NT2/D1 (cell line): ENCODE measurements around the gene GAS7.
A peak's percentile ranks its signal among the peaks of the same experiment; 100 is the strongest.
"Not testable (repeated sequence)": the region's sequence is repeated elsewhere in the genome, so short reads cannot be mapped to it uniquely, and the experiment has no call there.

ENCODE experiments used
- DNase-seq: peaks from one replicate; pipeline ENCODE4 v3.0.0-alpha.2; 2011; ENCODE audit warnings: low read depth, low spot score
- H3K27me3 ChIP-seq: 2 replicates; pipeline ENCODE4 v1.6.0; 2011; ENCODE audit warnings: mild to moderate bottlenecking; ENCODE audit not compliant: insufficient read length, insufficient read depth
- H3K36me3 ChIP-seq: 2 replicates; pipeline ENCODE4 v1.6.1; 2011; ENCODE audit warnings: mild to moderate bottlenecking, low read length, mixed read lengths; ENCODE audit not compliant: insufficient read depth, insufficient read length
- H3K4me1 ChIP-seq: 2 replicates; pipeline ENCODE4 v1.5.1; 2011; ENCODE audit not compliant: insufficient read depth, insufficient read length
- H3K4me3 ChIP-seq: 2 replicates; pipeline ENCODE4 v1.5.1; 2011; ENCODE audit warnings: low read depth; ENCODE audit not compliant: insufficient read length
- H3K9ac ChIP-seq: 2 replicates; pipeline ENCODE4 v1.6.0; 2011; ENCODE audit warnings: low read depth; ENCODE audit not compliant: insufficient read length
- H3K9me3 ChIP-seq: 2 replicates; pipeline ENCODE4 v1.5.1; 2011; ENCODE audit warnings: mild to moderate bottlenecking, low read length; ENCODE audit not compliant: insufficient read depth
- SUZ12 ChIP-seq: IDR thresholded peaks from 2 replicates; pipeline ENCODE4 v1.6.1; 2011; ENCODE audit not compliant: insufficient read length, insufficient read depth; ENCODE audit errors: extremely low read depth
- YY1 ChIP-seq: IDR thresholded peaks from 2 replicates; pipeline ENCODE4 v1.6.1; 2011; ENCODE audit not compliant: insufficient read length, insufficient read depth
- ZNF274 ChIP-seq: IDR thresholded peaks from 2 replicates; pipeline ENCODE4 v1.6.1; 2011; ENCODE audit warnings: mild to moderate bottlenecking, low read depth, low read length

The GAS7 gene

GRCh38 chr17:10018461-10018891 is 179.9 kb downstream of the GAS7 start:
- no peak for DNase-seq
- no peaks in the 10 kb centered on the region for H3K9me3 ChIP-seq
- no peak overlapping the region for H3K9ac ChIP-seq
- no peaks in the 10 kb centered on the region for H3K27me3 ChIP-seq
- H3K36me3 ChIP-seq: no peaks in the 10 kb centered on the region
- no peak for TF ChIP-seq YY1
- no peak for TF ChIP-seq SUZ12
- no peak for TF ChIP-seq ZNF274
- H3K4me3 ChIP-seq: no peak overlapping the region
- H3K4me1 ChIP-seq: peaks cover 12% of the 10 kb centered on the region

GRCh38 chr17:10016958-10017570 is 181.3 kb downstream of the GAS7 start:
- H3K4me1 ChIP-seq: peaks cover 12% of the 10 kb centered on the region
- not testable (repeated sequence) for H3K4me3 ChIP-seq, H3K27me3 ChIP-seq, H3K9ac ChIP-seq, H3K9me3 ChIP-seq, H3K36me3 ChIP-seq, DNase-seq

GRCh38 chr17:10013365-10014112 is 184.9 kb downstream of the GAS7 start:
- H3K27me3 ChIP-seq: no peaks in the 10 kb centered on the region
- DNase-seq: no peak
- peaks cover 7% of the 10 kb centered on the region for H3K4me1 ChIP-seq
- no peaks in the 10 kb centered on the region for H3K36me3 ChIP-seq
- TF ChIP-seq SUZ12: no peak
- TF ChIP-seq ZNF274: no peak
- no peak for TF ChIP-seq YY1
- no peak overlapping the region for H3K4me3 ChIP-seq
- H3K9me3 ChIP-seq: no peaks in the 10 kb centered on the region
- peak overlapping the region; percentile 21 for H3K9ac ChIP-seq

GRCh38 chr17:10010752-10011151 is 187.7 kb downstream of the GAS7 start:
- Histone ChIP-seq H3K9ac (no peak overlapping the region), H3K4me3 (no peak overlapping the region), H3K4me1 (peaks cover 6% of the 10 kb centered on the region), H3K36me3 (no peaks in the 10 kb centered on the region), H3K27me3 (no peaks in the 10 kb centered on the region), H3K9me3 (no peaks in the 10 kb centered on the region)
- DNase-seq: no peak
- TF ChIP-seq YY1: no peak
- no peak for TF ChIP-seq ZNF274
- no peak for TF ChIP-seq SUZ12

- TF ChIP-seq ZNF274 (no peak), SUZ12 (no peak), YY1 (no peak)
- Histone ChIP-seq H3K9me3 (no peaks in the 10 kb centered on the region), H3K4me1 (peaks cover 2% of the 10 kb centered on the region), H3K4me3 (no peak overlapping the region), H3K36me3 (no peaks in the 10 kb centered on the region), H3K9ac (no peak overlapping the region), H3K27me3 (no peaks in the 10 kb centered on the region)
- DNase-seq: no peak
Measured at GRCh38 chr17:10003705-10004104, 194.7 kb downstream of the GAS7 start.

GRCh38 chr17:10002567-10003360 is 195.6 kb downstream of the GAS7 start:
- H3K4me1 ChIP-seq, H3K36me3 ChIP-seq, H3K9me3 ChIP-seq: not testable (repeated sequence)

GRCh38 chr17:10001306-10001873 is 197.0 kb downstream of the GAS7 start:
- H3K27me3 ChIP-seq: no peaks in the 10 kb centered on the region
- H3K9me3 ChIP-seq: no peaks in the 10 kb centered on the region
- DNase-seq: no peak
- H3K4me3 ChIP-seq: no peak overlapping the region
- TF ChIP-seq ZNF274 (no peak), YY1 (no peak)
- peaks cover 2% of the 10 kb centered on the region for H3K4me1 ChIP-seq
- H3K9ac ChIP-seq: no peak overlapping the region
- no peaks in the 10 kb centered on the region for H3K36me3 ChIP-seq

More at GRCh38 chr17:10002567-10003360, 195.6 kb downstream of the GAS7 start:
- not testable (repeated sequence) for H3K4me3 ChIP-seq, H3K27me3 ChIP-seq, H3K9ac ChIP-seq, DNase-seq
